ENCODE measurements around the gene BTBD17.

BTBD17 gene

GRCh38 chr17:74316220-74316619, 45.4 kb downstream of the BTBD17 start:
- TF ChIP-seq, protein P1, sequence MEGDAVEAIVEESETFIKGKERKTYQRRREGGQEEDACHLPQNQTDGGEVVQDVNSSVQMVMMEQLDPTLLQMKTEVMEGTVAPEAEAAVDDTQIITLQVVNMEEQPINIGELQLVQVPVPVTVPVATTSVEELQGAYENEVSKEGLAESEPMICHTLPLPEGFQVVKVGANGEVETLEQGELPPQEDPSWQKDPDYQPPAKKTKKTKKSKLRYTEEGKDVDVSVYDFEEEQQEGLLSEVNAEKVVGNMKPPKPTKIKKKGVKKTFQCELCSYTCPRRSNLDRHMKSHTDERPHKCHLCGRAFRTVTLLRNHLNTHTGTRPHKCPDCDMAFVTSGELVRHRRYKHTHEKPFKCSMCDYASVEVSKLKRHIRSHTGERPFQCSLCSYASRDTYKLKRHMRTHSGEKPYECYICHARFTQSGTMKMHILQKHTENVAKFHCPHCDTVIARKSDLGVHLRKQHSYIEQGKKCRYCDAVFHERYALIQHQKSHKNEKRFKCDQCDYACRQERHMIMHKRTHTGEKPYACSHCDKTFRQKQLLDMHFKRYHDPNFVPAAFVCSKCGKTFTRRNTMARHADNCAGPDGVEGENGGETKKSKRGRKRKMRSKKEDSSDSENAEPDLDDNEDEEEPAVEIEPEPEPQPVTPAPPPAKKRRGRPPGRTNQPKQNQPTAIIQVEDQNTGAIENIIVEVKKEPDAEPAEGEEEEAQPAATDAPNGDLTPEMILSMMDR (IDR thresholded peaks at IDR 0.05; ENCODE audit: insufficient read depth, low read length, poor library complexity, severe bottlenecking), result no peak
- TF ChIP-seq EZH2phosphoT487 (conservative IDR thresholded peaks at IDR 0.05; ENCODE audit: low read length), result no peak
- H3F3A ChIP-seq (ENCODE audit: insufficient read depth), result no peaks in the 10 kb centered on the region
- no peak overlapping the region for H3K27ac ChIP-seq (ENCODE audit: low read depth, low read length)
- H3K9me2 ChIP-seq (replicated peaks; ENCODE audit: insufficient read depth, low read length), result no peaks in the 10 kb centered on the region
- H3K9ac ChIP-seq (ENCODE audit: low read length), result no peak overlapping the region
- H3K79me2 ChIP-seq (ENCODE audit: insufficient read depth, low read length), result no peaks in the 10 kb centered on the region
- H3K36me3 ChIP-seq (ENCODE audit: low read length), result no peaks in the 10 kb centered on the region
- no peaks in the 10 kb centered on the region for H3K9me3 ChIP-seq (ENCODE audit: insufficient read depth, low read length)
- no peak overlapping the region for H3K4me2 ChIP-seq (ENCODE audit: low read depth, low read length, poor library complexity, severe bottlenecking)
- no peaks in the 10 kb centered on the region for H3K27me3 ChIP-seq (ENCODE audit: low read length)
- no peak overlapping the region for H3K4me3 ChIP-seq (ENCODE audit: insufficient read depth, low read length, poor library complexity, severe bottlenecking)
- H2AFZ ChIP-seq (ENCODE audit: low read depth, low read length, severe bottlenecking), result no peak overlapping the region
- H4K20me1 ChIP-seq (ENCODE audit: low read depth, low read length), result no peaks in the 10 kb centered on the region

DNA sequence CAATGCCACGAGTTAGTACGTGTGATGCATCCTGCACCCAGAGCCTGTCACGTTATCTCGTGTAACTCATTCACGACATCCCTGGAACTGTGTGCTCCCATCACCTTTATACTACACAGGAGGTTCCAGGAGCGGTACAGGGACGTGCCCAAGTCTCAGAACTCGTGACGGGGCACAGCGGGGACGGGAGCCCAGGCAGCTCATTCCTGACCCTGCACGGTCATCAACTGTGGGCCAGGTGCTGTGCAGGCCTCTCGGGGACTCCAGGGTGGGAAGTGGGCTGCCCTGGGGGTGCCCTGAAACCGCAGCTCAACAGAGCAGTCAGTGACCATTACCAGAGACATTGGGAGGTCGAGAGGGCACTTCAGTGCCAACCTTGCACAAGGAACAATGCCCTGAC, 46.8 kb downstream of the BTBD17 start:
- no peaks in the 10 kb centered on the region for H3K27me3 ChIP-seq (ENCODE audit: low read length)

DNA sequence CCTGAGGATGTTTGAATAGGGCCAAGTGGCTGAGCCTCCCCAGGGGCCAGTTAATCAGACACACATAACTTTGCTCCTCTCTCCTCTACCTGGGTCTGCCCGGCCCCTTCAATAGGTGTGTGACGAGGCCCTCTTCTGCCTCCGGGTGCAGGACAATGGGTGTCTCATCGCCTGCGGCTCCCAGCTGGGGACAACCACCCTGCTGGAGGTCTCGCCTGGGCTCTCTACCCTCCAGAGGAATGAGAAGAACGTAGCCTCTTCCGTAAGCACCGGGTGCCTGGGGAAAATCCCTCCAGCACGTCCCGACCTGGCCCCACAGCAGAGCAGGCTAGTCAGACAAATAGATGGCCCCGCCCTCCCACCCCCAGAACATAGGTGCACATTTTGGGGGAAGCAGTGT, 51.8 kb downstream of the BTBD17 start:
- TF ChIP-seq EZH2phosphoT487 (conservative IDR thresholded peaks at IDR 0.05; ENCODE audit: low read length), result no peak
- TF ChIP-seq, protein P1 (IDR thresholded peaks at IDR 0.05; ENCODE audit: insufficient read depth, low read length, poor library complexity, severe bottlenecking), result no peak
- Histone ChIP-seq H3K4me3 (ENCODE audit: insufficient read depth, low read length, poor library complexity, severe bottlenecking) (no peak overlapping the region), H3K27ac (ENCODE audit: low read depth, low read length) (no peak overlapping the region), H3F3A (ENCODE audit: insufficient read depth) (no peaks in the 10 kb centered on the region), H3K36me3 (ENCODE audit: low read length) (no peaks in the 10 kb centered on the region), H3K27me3 (ENCODE audit: low read length) (no peaks in the 10 kb centered on the region), H3K79me2 (ENCODE audit: insufficient read depth, low read length) (no peaks in the 10 kb centered on the region), H3K9me2 (replicated peaks; ENCODE audit: insufficient read depth, low read length) (no peaks in the 10 kb centered on the region), H4K20me1 (ENCODE audit: low read depth, low read length) (no peaks in the 10 kb centered on the region), H2AFZ (ENCODE audit: low read depth, low read length, severe bottlenecking) (no peak overlapping the region), H3K4me2 (ENCODE audit: low read depth, low read length, poor library complexity, severe bottlenecking) (no peak overlapping the region), H3K9me3 (ENCODE audit: insufficient read depth, low read length) (no peaks in the 10 kb centered on the region), H3K9ac (ENCODE audit: low read length) (no peak overlapping the region)

More for the DNA sequence above, 46.8 kb downstream of the BTBD17 start:
- Histone ChIP-seq H3K9ac (ENCODE audit: low read length) (no peak overlapping the region), H4K20me1 (ENCODE audit: low read depth, low read length) (no peaks in the 10 kb centered on the region), H3K9me2 (replicated peaks; ENCODE audit: insufficient read depth, low read length) (no peaks in the 10 kb centered on the region), H3K36me3 (ENCODE audit: low read length) (no peaks in the 10 kb centered on the region), H3K4me3 (ENCODE audit: insufficient read depth, low read length, poor library complexity, severe bottlenecking) (no peak overlapping the region), H3K79me2 (ENCODE audit: insufficient read depth, low read length) (no peaks in the 10 kb centered on the region), H3K4me2 (ENCODE audit: low read depth, low read length, poor library complexity, severe bottlenecking) (no peak overlapping the region), H2AFZ (ENCODE audit: low read depth, low read length, severe bottlenecking) (no peak overlapping the region), H3K27ac (ENCODE audit: low read depth, low read length) (no peak overlapping the region), H3F3A (ENCODE audit: insufficient read depth) (no peaks in the 10 kb centered on the region), H3K9me3 (ENCODE audit: insufficient read depth, low read length) (no peaks in the 10 kb centered on the region)
- TF ChIP-seq EZH2phosphoT487 (conservative IDR thresholded peaks at IDR 0.05; ENCODE audit: low read length), result no peak
- TF ChIP-seq, protein P1 (IDR thresholded peaks at IDR 0.05; ENCODE audit: insufficient read depth, low read length, poor library complexity, severe bottlenecking), result no peak

All from SU-DHL-6 (cell line).